IPS DF 19.7 (cell line): ENCODE results near the gene SUPT16H.

ENCODE experiments used
- DNase-seq: peaks from one replicate; pipeline ENCODE4 v3.0.0-alpha.2; 2013; ENCODE audit warnings: low read depth, low spot score

Gene SUPT16H

DNA sequence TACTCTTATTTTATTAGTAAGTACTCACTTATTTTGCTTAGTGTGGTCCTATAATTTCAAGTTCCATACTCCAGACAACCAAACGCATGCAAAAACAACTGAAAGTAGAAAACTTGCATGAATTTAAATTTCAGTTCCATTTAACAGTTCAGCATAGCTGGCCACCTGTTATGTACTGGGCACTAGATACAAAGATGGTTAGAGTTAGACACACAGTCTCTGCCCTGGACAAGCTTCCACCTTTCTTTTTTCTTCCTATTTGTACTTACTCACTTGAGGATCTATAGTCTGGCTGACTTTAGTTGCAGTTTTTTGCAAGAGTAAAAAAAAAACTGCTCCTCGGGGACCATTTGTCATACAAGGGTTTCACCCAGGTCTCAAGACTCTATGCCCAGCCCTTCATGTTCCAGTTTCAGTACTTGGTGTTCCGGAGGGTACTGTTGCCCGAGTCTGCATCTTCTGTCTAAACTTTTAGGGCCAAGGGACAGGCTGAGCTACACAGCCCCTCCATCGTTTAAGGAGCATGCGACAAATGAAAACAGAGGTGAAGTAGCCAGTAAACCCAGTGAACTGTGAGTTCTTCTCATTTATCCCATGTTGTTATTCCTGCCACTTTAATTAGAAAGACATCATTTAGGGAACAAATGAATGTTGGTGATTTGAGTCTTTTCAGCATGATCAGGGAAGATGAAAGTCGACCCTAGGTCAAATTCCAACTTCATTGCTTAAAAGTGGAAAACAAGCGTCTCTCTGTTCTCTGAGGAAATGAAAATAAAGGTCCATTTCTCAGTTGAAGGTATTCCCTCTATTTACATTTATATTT, 81.6 kb downstream of the SUPT16H start:
- DNase-seq = no peak
